H1 (cell line): Measurements from ENCODE around the gene RAP1A. TPM values are rescaled to one million over a fixed set of nuclear protein-coding genes. Genes with fewer than 3 reads are reported as not detected.

ENCODE experiments used
- CTCF ChIA-PET: fragments of 300-600 bp; sonication (Branson Sonifier 250); formaldehyde crosslinking; loops from one replicate; lab custom pipeline; 2021; ENCODE audit not compliant: partially characterized antibody; lab: Charles Lee
- POLR2A ChIA-PET: fragments of 300-600 bp; sonication (Branson Sonifier 250); formaldehyde crosslinking; loops from one replicate; lab custom pipeline; 2021; ENCODE audit warnings: inconsistent platforms; ENCODE audit not compliant: partially characterized antibody; lab: Charles Lee
- DNase-seq, 2 experiments: peaks; one replicate each; pipeline versions ENCODE4 v3.0.0 to v3.0.0-alpha.2; 2010 to 2022; ENCODE audit warnings: low spot score in 2 of 2, low read depth in 1 of 2, mixed read lengths in 1 of 2
- FAIRE-seq: peaks from 2 replicates; lab custom pipeline; 2011; peaks lifted over from hg19 to GRCh38; lab: Jason Lieb, UNC
- H2AFZ ChIP-seq: 2 replicates; pipeline ENCODE4 v1.8.1; 2012; ENCODE audit warnings: low read length, inconsistent platforms
- H2AK5ac ChIP-seq: 2 replicates; pipeline ENCODE4 v1.6.1; 2013; ENCODE audit warnings: low read depth, low read length
- H2BK120ac ChIP-seq: replicated peaks from 2 replicates; pipeline ENCODE3; 2013; ENCODE audit warnings: low read depth, low read length, inconsistent platforms
- H2BK12ac ChIP-seq: 2 replicates; pipeline ENCODE4 v1.6.1; 2013; ENCODE audit warnings: low read depth, low read length
- H2BK15ac ChIP-seq: 2 replicates; pipeline ENCODE4 v1.6.1; 2013; ENCODE audit warnings: low read length
- H2BK20ac ChIP-seq: 2 replicates; pipeline ENCODE4 v1.6.1; 2013; ENCODE audit warnings: low read length
- H2BK5ac ChIP-seq: 2 replicates; pipeline ENCODE4 v1.6.1; 2013; ENCODE audit warnings: low read depth, low read length
- H3K14ac ChIP-seq: 2 replicates; pipeline ENCODE4 v1.6.1; 2013; ENCODE audit warnings: inconsistent platforms; ENCODE audit not compliant: insufficient read length
- H3K18ac ChIP-seq: 2 replicates; pipeline ENCODE4 v1.6.1; 2013; ENCODE audit warnings: low read length; ENCODE audit errors: extremely low read depth
- H3K23ac ChIP-seq: 2 replicates; pipeline ENCODE4 v1.6.1; 2013; ENCODE audit warnings: inconsistent platforms; ENCODE audit not compliant: insufficient read length
- H3K23me2 ChIP-seq: 2 replicates; pipeline ENCODE4 v1.6.1; 2013; ENCODE audit warnings: low read depth, low read length
- H3K27ac ChIP-seq: 2 replicates; pipeline ENCODE4 v1.6.1; 2011; ENCODE audit warnings: low read depth, low read length, inconsistent platforms
- H3K27me3 ChIP-seq, 4 experiments: replicated peaks in 1 of 4; 1 replicate in 1 of 4; 2 replicates in 3 of 4; pipeline versions ENCODE4 v1.6.1 to v1.8.1; 2011 to 2013; ENCODE audit warnings: low read length in 3 of 4, mild to moderate bottlenecking in 3 of 4, inconsistent platforms in 2 of 4, mixed read lengths in 2 of 4, moderate library complexity in 1 of 4; ENCODE audit not compliant: control insufficient read depth in 3 of 4, insufficient read depth in 3 of 4; ENCODE audit errors: extremely low read depth in 1 of 4
- H3K36me3 ChIP-seq, 4 experiments: 2 replicates each; pipeline versions ENCODE4 v1.6.1 to v1.8.1; 2011 to 2013; ENCODE audit warnings: mild to moderate bottlenecking in 4 of 4, low read length in 3 of 4, moderate library complexity in 2 of 4, control low read depth in 1 of 4, inconsistent platforms in 1 of 4; ENCODE audit not compliant: insufficient read depth in 4 of 4, control insufficient read depth in 2 of 4
- H3K4ac ChIP-seq: replicated peaks from 2 replicates; pipeline ENCODE3; 2013; ENCODE audit warnings: low read length, low read depth, mixed read lengths, inconsistent platforms; ENCODE audit not compliant: insufficient read length
- H3K4me1 ChIP-seq, 4 experiments: replicated peaks in 1 of 4; 1 replicate in 1 of 4; 2 replicates in 3 of 4; pipeline versions ENCODE4 v1.6.1 to v1.8.1; 2011 to 2013; ENCODE audit warnings: low read length in 3 of 4, inconsistent platforms in 2 of 4, mixed read lengths in 1 of 4; ENCODE audit not compliant: insufficient read depth in 4 of 4, control insufficient read depth in 3 of 4
- H3K4me2 ChIP-seq, 2 experiments: 2 replicates each; pipeline versions ENCODE4 v1.6.1 to v1.8.1; 2011 to 2013; ENCODE audit warnings: low read depth in 2 of 2, low read length in 2 of 2, control low read depth in 1 of 2, inconsistent platforms in 1 of 2, mild to moderate bottlenecking in 1 of 2; ENCODE audit not compliant: insufficient read depth in 1 of 2
- H3K4me3 ChIP-seq, 4 experiments: fragments of 200-600, 300-600 bp in 1 of 4; sonication (generic), shearing (Covaris generic), sonication (Bioruptor Twin) in 1 of 4; 2 replicates each; pipeline versions ENCODE4 v1.5.1 to v1.8.1; 2011 to 2016; ENCODE audit warnings: low read length in 4 of 4, low read depth in 3 of 4, control low read depth in 2 of 4, inconsistent platforms in 2 of 4, mild to moderate bottlenecking in 2 of 4, mixed read lengths in 1 of 4, moderate library complexity in 1 of 4; ENCODE audit not compliant: insufficient read depth in 2 of 4; ENCODE audit errors: extremely low read depth in 1 of 4
- H3K56ac ChIP-seq: replicated peaks from 2 replicates; pipeline ENCODE3; 2013; ENCODE audit warnings: low read depth, mild to moderate bottlenecking, mixed read lengths, low read length, inconsistent platforms; ENCODE audit not compliant: insufficient read length
- H3K79me1 ChIP-seq: 2 replicates; pipeline ENCODE4 v1.6.1; 2013; ENCODE audit warnings: low read depth, low read length, control low read depth
- H3K79me2 ChIP-seq, 2 experiments: 2 replicates each; pipeline versions ENCODE4 v1.6.1 to v1.8.1; 2012 to 2013; ENCODE audit warnings: low read length in 2 of 2, mild to moderate bottlenecking in 2 of 2, inconsistent platforms in 1 of 2; ENCODE audit not compliant: insufficient read depth in 2 of 2, control insufficient read depth in 1 of 2
- H3K9ac ChIP-seq, 4 experiments: replicated peaks in 1 of 4; 1 replicate in 1 of 4; 2 replicates in 3 of 4; pipeline versions ENCODE4 v1.6.1 to v1.8.1; 2011 to 2013; ENCODE audit warnings: low read depth in 3 of 4, low read length in 3 of 4, control low read depth in 2 of 4, mild to moderate bottlenecking in 2 of 4, moderate library complexity in 2 of 4, inconsistent platforms in 1 of 4; ENCODE audit errors: extremely low read depth in 1 of 4
- H3K9me3 ChIP-seq, 2 experiments: 2 replicates each; pipeline versions ENCODE4 v1.6.1 to v1.8.1; 2012 to 2013; ENCODE audit warnings: mild to moderate bottlenecking in 2 of 2, moderate library complexity in 2 of 2, control low read depth in 1 of 2, inconsistent platforms in 1 of 2, low read depth in 1 of 2, low read length in 1 of 2, mixed read lengths in 1 of 2; ENCODE audit not compliant: insufficient read depth in 2 of 2
- H4K20me1 ChIP-seq, 2 experiments: replicated peaks in 1 of 2; 2 replicates each; pipeline versions ENCODE3 to v1.8.1; 2011 to 2013; ENCODE audit warnings: inconsistent platforms in 2 of 2, low read length in 2 of 2, mild to moderate bottlenecking in 1 of 2; ENCODE audit not compliant: insufficient read depth in 2 of 2, control insufficient read depth in 1 of 2
- H4K5ac ChIP-seq: 2 replicates; pipeline ENCODE4 v1.6.1; 2013; ENCODE audit warnings: low read length, low read depth, mixed read lengths, inconsistent platforms; ENCODE audit not compliant: insufficient read length
- H4K8ac ChIP-seq: 2 replicates; pipeline ENCODE4 v1.8.0; 2013; ENCODE audit warnings: mild to moderate bottlenecking, moderate library complexity, low read length, inconsistent platforms; ENCODE audit not compliant: insufficient read depth; ENCODE audit errors: extremely low read depth
- H4K91ac ChIP-seq: replicated peaks from 2 replicates; pipeline ENCODE3; 2013; ENCODE audit warnings: low read length, mixed read lengths, inconsistent platforms; ENCODE audit not compliant: insufficient read length
- CTCF ChIP-seq, 3 experiments: IDR thresholded peaks; 1 replicate in 2 of 3; 2 replicates in 1 of 3; pipeline versions ENCODE4 v1.5.1 to v1.6.1; 2011; ENCODE audit warnings: low read length in 3 of 3, mild to moderate bottlenecking in 3 of 3, inconsistent platforms in 2 of 3, low read depth in 1 of 3, moderate library complexity in 1 of 3; ENCODE audit not compliant: insufficient read depth in 1 of 3; ENCODE audit errors: control extremely low read depth in 1 of 3
- HDAC2 ChIP-seq, 2 experiments: fragments of 300-600 bp in 1 of 2; sonication (generic) in 1 of 2; IDR thresholded peaks; 2 replicates each; pipeline ENCODE4 v1.6.1; 2011 to 2012; ENCODE audit warnings: low read depth in 2 of 2, low read length in 2 of 2, mild to moderate bottlenecking in 2 of 2, moderate library complexity in 2 of 2, borderline replicate concordance in 1 of 2, inconsistent platforms in 1 of 2
- MAX ChIP-seq: IDR thresholded peaks from 2 replicates; pipeline ENCODE4 v1.6.1; 2012; ENCODE audit warnings: inconsistent platforms
- RNF2 ChIP-seq: fragments of 200-900, 300-1000 bp; sonication (generic); IDR thresholded peaks from 2 replicates; pipeline ENCODE4 v1.7.1; 2016; ENCODE audit warnings: borderline replicate concordance, low read depth, mild to moderate bottlenecking, antibody characterized with exemption, low read length; ENCODE audit not compliant: poor library complexity, severe bottlenecking; ENCODE audit errors: missing control alignments
- SIX5 ChIP-seq: IDR thresholded peaks from 2 replicates; pipeline ENCODE4 v1.6.1; 2011; ENCODE audit warnings: mild to moderate bottlenecking, low read depth, low read length
- SP1 ChIP-seq: IDR thresholded peaks from 2 replicates; pipeline ENCODE4 v1.6.1; 2011; ENCODE audit warnings: low read depth, low read length
- WGBS, 2 experiments: shearing (Covaris generic) in 1 of 2; methylation state at CpG; one replicate each; pipeline versions ENCODE4 v1.1.6 to v1.1.7; 2013 to 2015; ENCODE audit warnings: low lambda C conversion rate in 2 of 2, mixed read lengths in 2 of 2, inconsistent platforms in 1 of 2, low coverage in 1 of 2, missing lambda C conversion rate in 1 of 2; ENCODE audit not compliant: insufficient replicate concordance in 2 of 2, insufficient coverage in 1 of 2, insufficient read length in 1 of 2; ENCODE audit errors: extremely low coverage in 1 of 2, missing lambda C conversion rate in 1 of 2; 5-methylcytosine and 5-hydroxymethylcytosine counted together
- polyA plus RNA-seq, 7 experiments: library from polyadenylated mRNA; depleted of rRNA in 3 of 7; stranded (reverse) in 5 of 7; unstranded in 2 of 7; fragments of >200 nt in 5 of 7; fragments of 200-250 nt in 2 of 7; gene quantifications; 1 replicate in 5 of 7; 2 replicates in 1 of 7; 4 replicates in 1 of 7; pipeline versions ENCODE4 v1.2.1 to v1.2.3, GENCODE V29; 2011 to 2013; ENCODE audit warnings: missing spikeins in 2 of 7, mixed read lengths in 2 of 7
- total RNA-seq: library from RNA; stranded (reverse); fragmentation: NEBNext Ultra II Directional; extraction: Animal tissue kit (Norgen Biotek cat#: 25700); gene quantifications from 2 replicates; pipeline ENCODE4 v1.2.1, GENCODE V29; 2021
- TF ChIP-seq, protein P1 (sequence below): IDR thresholded peaks from 2 replicates; pipeline ENCODE4 v1.6.1; 2012; ENCODE audit warnings: low read length, inconsistent platforms

Gene RAP1A
- total and polyA plus RNA-seq, 2 of the 8 experiments (the other 6 are each of a cell fraction or from before 2014, with no cell fraction given): 10.9 to 35.8 TPM

GRCh38 chr1:111569913-111570312 is 49.7 kb upstream of the RAP1A start:
- CTCF ChIA-PET: interaction anchor here (0.9 to 1.2 kb wide), 2 partner anchors 9 to 63 kb away, joined by 3 to 4 read pairs; no protein-coding TSS in a partner anchor
- H3K27ac ChIP-seq: no peak overlapping the region
- no peak overlapping the region for H4K8ac ChIP-seq
- H3K14ac ChIP-seq: no peak overlapping the region
- H3K4me2 ChIP-seq: no peak overlapping the region
- no peak overlapping the region for H2BK15ac ChIP-seq
- no peaks in the 10 kb centered on the region for H3K79me2 ChIP-seq
- H2BK12ac ChIP-seq: peak overlapping the region; percentile 14; the same call in 1 of the 2 replicates
- 0 out of 2 replicates have a peak overlapping the region, but pooled peaks have one; percentile 17 for H2AFZ ChIP-seq
- no peak for FAIRE-seq
- no peaks in the 10 kb centered on the region for H3K79me1 ChIP-seq
- no peaks in the 10 kb centered on the region for H3K23me2 ChIP-seq
- POLR2A ChIA-PET: no interaction called here
- no peaks in the 10 kb centered on the region for H3K9me3 ChIP-seq
- H3K27me3 ChIP-seq: no peaks in the 10 kb centered on the region
- H3K9ac ChIP-seq: no peak overlapping the region
- no peak overlapping the region for H4K5ac ChIP-seq
- no peak overlapping the region for H3K4me3 ChIP-seq
- H2AK5ac ChIP-seq: no peak overlapping the region
- no peak overlapping the region for H3K23ac ChIP-seq
- no peak overlapping the region for H3K18ac ChIP-seq
- H2BK20ac ChIP-seq: no peak overlapping the region
- H2BK120ac ChIP-seq: no peak overlapping the region
- H4K20me1 ChIP-seq: no peaks in the 10 kb centered on the region
- H2BK5ac ChIP-seq: no peak overlapping the region
- no peak overlapping the region for H3K4ac ChIP-seq
- no peak overlapping the region for H4K91ac ChIP-seq
- no peak for DNase-seq
- H3K56ac ChIP-seq: no peak overlapping the region
- H3K36me3 ChIP-seq: no peaks in the 10 kb centered on the region
- 83% methylated on average over 3 of the region's 3 CpGs; no CpG with 5 or more reads in 1 of the 2 experiments for WGBS, 2 experiments
- peaks cover 0 to 6% (median 2%) of the 10 kb centered on the region in 4 experiments; a peak in 3 of 7 replicates for H3K4me1 ChIP-seq
- TF ChIP-seq, protein P1, sequence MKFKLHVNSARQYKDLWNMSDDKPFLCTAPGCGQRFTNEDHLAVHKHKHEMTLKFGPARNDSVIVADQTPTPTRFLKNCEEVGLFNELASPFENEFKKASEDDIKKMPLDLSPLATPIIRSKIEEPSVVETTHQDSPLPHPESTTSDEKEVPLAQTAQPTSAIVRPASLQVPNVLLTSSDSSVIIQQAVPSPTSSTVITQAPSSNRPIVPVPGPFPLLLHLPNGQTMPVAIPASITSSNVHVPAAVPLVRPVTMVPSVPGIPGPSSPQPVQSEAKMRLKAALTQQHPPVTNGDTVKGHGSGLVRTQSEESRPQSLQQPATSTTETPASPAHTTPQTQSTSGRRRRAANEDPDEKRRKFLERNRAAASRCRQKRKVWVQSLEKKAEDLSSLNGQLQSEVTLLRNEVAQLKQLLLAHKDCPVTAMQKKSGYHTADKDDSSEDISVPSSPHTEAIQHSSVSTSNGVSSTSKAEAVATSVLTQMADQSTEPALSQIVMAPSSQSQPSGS: no peak
- no peak for TF ChIP-seq SP1
- TF ChIP-seq MAX: no peak
- no peak for TF ChIP-seq CTCF (IDR thresholded peaks at IDR 0.05; ENCODE audit: control extremely low read depth in 1 of 3, insufficient read depth in 1 of 3, low read depth in 1 of 3, low read length in 3 of 3)
- TF ChIP-seq SIX5: no peak
- no peak for TF ChIP-seq HDAC2 (IDR thresholded peaks at IDR 0.05; ENCODE audit: borderline replicate concordance in 1 of 2, low read depth in 2 of 2, low read length in 2 of 2)
- no peak for TF ChIP-seq RNF2
